Subcutaneous adipose tissue (tissue), 4 donors: ENCODE results near the gene ST6GALNAC2. TPM values are rescaled to one million over a fixed set of nuclear protein-coding genes. Genes with fewer than 3 reads are reported as not detected.

Source experiments
- total RNA-seq, 4 donors: library from RNA; depleted of rRNA; stranded (reverse); fragments of >200 nt; gene quantifications; one replicate each; pipeline ENCODE4 v1.1.0, GENCODE V29; 2016
- TF ChIP-seq, protein P1 (sequence below): fragments of 450-650 bp; IDR thresholded peaks from one replicate; pipeline ENCODE4 v1.5.1; 2016; ENCODE audit warnings: low read depth, mild to moderate bottlenecking, control low read depth, antibody characterized with exemption, moderate library complexity

Gene ST6GALNAC2
- total RNA-seq, 4 donors from 2014 or later, result 4.2 to 18.0 (median 12.7) TPM

DNA sequence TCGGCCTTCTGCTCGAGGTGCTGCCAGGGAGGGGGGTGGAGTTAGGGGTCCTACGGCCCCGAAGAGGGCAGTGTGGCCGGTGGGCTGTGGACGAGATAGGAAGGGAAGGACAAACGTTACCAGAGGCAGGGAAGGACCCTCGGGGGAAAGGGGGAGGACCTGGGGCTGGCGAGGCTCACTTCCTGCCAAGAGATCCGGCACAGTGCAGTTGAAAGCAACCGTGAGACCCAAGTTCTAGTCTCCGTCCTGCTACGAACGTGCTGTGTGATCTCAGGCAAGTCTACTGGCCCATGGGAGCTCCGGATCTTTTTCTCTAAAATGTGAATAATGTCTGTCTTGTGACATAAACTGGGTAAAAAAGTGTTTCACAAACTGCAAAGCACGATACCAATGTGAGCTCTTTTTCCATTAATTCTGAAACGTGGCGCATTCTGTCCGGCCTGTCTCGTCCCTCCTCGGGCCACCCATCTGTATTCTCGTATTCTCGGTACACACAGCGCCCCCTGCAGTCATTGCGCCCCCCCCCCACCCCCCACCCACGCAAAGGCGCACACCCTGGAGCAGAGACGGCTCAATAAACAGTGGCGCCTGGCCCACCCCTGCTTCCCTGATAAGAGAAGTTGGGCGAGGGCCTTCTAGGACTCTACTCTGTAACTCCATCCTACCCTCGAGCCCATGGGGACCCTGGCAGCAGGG, 57.0 kb downstream of the ST6GALNAC2 start:
- TF ChIP-seq, protein P1, sequence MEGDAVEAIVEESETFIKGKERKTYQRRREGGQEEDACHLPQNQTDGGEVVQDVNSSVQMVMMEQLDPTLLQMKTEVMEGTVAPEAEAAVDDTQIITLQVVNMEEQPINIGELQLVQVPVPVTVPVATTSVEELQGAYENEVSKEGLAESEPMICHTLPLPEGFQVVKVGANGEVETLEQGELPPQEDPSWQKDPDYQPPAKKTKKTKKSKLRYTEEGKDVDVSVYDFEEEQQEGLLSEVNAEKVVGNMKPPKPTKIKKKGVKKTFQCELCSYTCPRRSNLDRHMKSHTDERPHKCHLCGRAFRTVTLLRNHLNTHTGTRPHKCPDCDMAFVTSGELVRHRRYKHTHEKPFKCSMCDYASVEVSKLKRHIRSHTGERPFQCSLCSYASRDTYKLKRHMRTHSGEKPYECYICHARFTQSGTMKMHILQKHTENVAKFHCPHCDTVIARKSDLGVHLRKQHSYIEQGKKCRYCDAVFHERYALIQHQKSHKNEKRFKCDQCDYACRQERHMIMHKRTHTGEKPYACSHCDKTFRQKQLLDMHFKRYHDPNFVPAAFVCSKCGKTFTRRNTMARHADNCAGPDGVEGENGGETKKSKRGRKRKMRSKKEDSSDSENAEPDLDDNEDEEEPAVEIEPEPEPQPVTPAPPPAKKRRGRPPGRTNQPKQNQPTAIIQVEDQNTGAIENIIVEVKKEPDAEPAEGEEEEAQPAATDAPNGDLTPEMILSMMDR, result no peak

DNA sequence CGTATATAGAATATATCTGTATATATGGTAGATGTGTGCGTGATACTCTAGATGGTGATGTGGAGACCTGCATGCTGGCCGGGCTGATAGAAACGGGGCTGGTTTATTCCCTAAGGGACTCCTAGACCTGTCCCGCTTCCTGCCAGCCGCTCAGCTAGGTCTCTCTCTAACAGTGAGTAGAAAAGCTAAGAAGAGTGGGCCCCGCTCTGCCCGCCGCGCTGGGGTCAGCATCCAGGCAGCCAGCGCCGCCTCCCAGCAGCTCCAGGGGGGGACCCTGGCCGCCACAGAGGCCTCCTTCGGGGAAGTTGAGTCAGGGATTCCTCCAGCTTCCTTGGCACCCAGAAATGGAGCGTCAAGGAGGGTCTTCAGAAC, 57.5 kb downstream of the ST6GALNAC2 start:
- TF ChIP-seq, protein P1, result no peak

DNA sequence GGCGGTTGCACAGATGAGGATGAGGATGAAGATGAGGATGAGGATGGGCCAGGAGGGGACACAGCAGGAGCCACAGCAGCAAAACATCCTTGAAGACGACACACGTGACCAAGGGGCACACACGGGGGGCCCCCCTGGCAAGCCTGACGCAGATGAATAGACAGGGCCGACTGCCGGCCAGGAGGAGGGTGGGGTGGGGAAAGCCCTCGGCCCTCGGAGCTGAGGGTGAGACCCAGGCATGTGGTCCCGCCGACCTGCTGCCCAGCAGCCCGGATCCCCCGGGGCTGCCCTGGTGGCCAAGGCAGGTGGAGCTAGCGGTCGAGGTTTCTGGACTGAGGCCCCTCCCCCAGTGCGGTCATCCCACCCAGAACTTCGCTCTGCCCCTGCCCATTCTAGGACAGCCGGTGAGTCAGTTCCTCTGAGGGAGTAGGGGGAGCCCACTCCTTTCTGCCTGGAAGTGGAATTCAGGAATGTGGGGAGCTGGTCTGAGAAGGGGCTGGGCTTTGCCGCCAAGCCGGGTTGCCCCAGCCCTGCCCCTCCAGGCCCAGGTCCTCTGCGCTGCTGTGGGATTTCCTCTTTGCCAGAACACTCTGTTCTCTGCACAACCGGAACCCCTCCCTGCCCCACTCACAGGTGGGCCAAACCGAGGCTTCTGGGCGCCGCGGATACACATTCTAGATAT, 58.1 kb downstream of the ST6GALNAC2 start:
- TF ChIP-seq, protein P1, result no peak

DNA sequence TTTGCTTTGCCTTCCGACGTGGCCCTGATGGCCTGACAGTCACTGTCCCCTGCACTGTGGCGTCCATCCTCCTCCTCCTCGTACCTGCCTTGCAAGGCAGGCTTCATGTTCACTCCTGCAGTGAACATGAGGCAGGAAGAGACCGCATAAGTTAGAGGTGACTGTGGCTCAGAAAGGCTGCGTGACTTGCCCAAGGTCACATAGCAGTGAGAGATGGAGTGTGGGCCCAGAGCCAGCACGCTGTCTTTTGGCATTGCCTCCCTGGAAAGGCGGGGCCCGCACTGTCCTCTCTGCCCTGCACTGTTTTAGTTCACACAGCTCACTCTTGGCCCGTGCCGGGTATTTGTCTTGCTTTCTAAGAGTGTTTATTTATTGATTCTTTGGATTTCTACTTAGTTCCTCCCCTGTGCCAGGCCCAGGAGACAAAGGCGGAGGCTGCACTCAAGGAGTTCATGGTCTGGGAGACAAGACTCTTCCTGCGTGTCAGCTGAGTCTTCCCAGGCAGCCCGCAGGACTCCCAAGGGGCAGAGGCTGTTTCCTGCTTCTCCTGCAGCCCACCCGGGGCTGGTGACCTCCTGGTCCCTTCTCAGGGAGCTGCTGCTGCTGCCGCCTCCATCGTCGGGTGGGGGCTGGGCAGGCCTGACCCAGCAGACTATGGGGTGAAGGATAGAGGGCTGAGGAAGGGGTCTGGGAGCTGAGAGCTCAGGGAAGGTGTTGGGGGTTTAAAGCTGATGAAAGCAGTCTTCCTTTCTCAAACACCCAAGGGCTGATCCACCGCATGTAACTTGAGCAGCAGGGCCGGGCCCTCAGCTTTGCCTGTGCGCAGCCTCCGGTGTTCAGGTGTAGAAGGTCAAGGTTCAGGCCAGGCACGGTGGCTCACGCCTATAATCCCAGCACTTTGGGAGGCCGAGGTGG, 60.8 kb downstream of the ST6GALNAC2 start:
- TF ChIP-seq, protein P1, result no peak

DNA sequence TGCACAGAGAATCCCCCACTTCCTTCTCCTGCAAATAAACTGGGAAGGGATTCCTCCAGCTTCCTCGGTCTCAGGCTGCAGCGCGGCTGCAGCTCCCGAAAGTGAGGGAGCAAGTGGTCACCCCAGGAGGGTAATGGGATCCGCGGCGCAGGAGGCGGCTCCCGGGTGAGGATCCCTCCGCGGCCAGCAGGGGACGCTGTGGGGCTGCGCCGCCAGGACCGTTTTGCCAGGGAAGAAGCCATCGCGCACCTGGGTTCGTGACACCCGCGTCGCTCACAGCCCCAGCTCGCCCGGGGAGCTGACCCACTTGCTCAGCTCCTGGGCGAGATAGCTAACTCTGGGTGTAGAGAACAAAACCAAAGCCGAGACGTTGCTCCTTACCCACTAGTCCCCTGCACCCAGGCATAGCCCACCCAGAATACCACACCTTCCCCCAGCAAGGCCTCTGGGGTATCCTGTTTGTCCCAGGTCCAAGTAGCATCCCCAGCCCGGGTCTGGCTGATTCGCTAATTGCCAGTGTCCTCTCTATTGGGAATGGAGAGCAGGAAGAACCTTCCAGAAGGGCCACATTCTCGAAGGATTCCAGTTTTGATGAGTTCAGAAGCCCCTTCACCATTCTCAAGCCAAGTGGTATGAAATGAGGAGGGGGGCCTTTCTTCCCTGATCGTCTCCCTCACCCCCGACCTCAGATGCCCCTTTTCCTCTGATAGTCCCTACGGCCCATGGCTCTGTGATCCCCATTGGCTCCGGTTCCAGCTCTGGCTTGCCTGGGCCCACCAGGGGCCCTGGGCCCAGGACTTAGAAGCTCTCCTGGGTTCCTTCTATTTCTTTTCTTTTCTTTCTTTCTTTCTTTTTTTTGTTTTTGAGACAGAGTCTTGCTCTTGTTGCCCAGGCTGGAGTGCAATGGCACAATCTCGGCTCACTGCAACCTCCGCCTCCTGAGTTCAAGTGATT, 62.3 kb downstream of the ST6GALNAC2 start:
- TF ChIP-seq, protein P1, result no peak

DNA sequence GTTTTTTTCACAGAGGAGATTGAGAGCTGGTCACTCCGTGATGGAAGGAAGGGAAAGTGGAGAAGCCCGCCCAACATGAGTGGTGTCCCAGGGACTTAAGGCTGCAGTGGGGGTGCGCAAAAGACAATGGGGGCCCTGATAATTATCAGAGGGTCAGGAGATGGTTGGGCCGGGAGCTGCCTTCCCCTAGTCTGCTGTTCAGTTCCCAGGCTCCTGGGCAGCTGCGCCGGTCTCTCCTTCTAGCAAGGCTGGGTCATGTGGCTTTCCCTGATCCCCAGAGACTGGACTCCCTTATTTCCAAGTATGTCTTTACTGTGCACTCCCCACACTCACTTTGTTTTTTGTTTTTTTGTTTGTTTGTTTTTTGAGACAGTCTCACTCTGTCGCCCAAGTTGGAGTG, 64.4 kb downstream of the ST6GALNAC2 start:
- TF ChIP-seq, protein P1, result no peak
